Measurements from ENCODE around the gene SLC35A2.

The SLC35A2 gene

GRCh38 chrX:48927736-48928382 lies 16.4 kb upstream of the SLC35A2 start:
- no peak for DNase-seq (ENCODE audit: low read depth in 2 of 2)

GRCh38 chrX:48927123-48927522 lies 15.7 kb upstream of the SLC35A2 start:
- no peak for DNase-seq (ENCODE audit: low read depth in 2 of 2)

GRCh38 chrX:48924270-48924669 lies 12.8 kb upstream of the SLC35A2 start:
- DNase-seq (ENCODE audit: low read depth in 2 of 2), result no peak

- DNase-seq (ENCODE audit: low read depth in 2 of 2), result no peak
These were observed 12.3 kb upstream of the SLC35A2 start for GRCh38 chrX:48923771-48924170.

- DNase-seq (ENCODE audit: low read depth in 2 of 2), result no peak
These were observed 9.3 kb upstream of the SLC35A2 start for GRCh38 chrX:48920718-48921104.

GRCh38 chrX:48919947-48920717 lies 8.7 kb upstream of the SLC35A2 start:
- no peak for DNase-seq (ENCODE audit: low read depth in 2 of 2)

GRCh38 chrX:48919360-48919841 lies 8.0 kb upstream of the SLC35A2 start:
- no peak for DNase-seq (ENCODE audit: low read depth in 2 of 2)

GRCh38 chrX:48918643-48919340 lies 7.3 kb upstream of the SLC35A2 start, which contains the start of gene PIM2:
Gene PIM2 (minus strand): TSS chrX:48919024. CDS start chrX:48918834, 190 bp downstream.
- peak; percentile 77 to 87 for DNase-seq (ENCODE audit: low read depth in 2 of 2)

- no peak for DNase-seq (ENCODE audit: low read depth in 2 of 2)
These were observed 6.8 kb upstream of the SLC35A2 start for GRCh38 chrX:48918301-48918642.

GRCh38 chrX:48917139-48918001 lies 5.9 kb upstream of the SLC35A2 start:
- DNase-seq (ENCODE audit: low read depth in 2 of 2), result peak; percentile 68 to 75

GRCh38 chrX:48914593-48915493 lies 3.4 kb upstream of the SLC35A2 start:
- DNase-seq (ENCODE audit: low read depth in 2 of 2), result no peak

- DNase-seq (ENCODE audit: low read depth in 2 of 2), result no peak
These were observed 2.3 kb upstream of the SLC35A2 start for GRCh38 chrX:48913605-48914366.

GRCh38 chrX:48910926-48911411 lies 477 bp downstream of the SLC35A2 start:
- no peak for DNase-seq (ENCODE audit: low read depth in 2 of 2)

GRCh38 chrX:48909703-48910294 lies 1.6 kb downstream of the SLC35A2 start:
- DNase-seq (ENCODE audit: low read depth in 2 of 2), result no peak

- DNase-seq (ENCODE audit: low read depth in 2 of 2), result no peak
These were observed 2.8 kb downstream of the SLC35A2 start for GRCh38 chrX:48908600-48908999.

- DNase-seq (ENCODE audit: low read depth in 2 of 2), result no peak
These were observed 6.2 kb downstream of the SLC35A2 start for GRCh38 chrX:48905090-48905790.

GRCh38 chrX:48904626-48905025 lies 6.8 kb downstream of the SLC35A2 start:
- DNase-seq (ENCODE audit: low read depth in 2 of 2), result no peak

- DNase-seq (ENCODE audit: low read depth in 2 of 2), result no peak
These were observed 7.3 kb downstream of the SLC35A2 start for GRCh38 chrX:48904180-48904579.

GRCh38 chrX:48903290-48903689 lies 8.2 kb downstream of the SLC35A2 start:
- no peak for DNase-seq (ENCODE audit: low read depth in 2 of 2)

All from stimulated activated CD8-positive, alpha-beta memory T cell treated with anti-CD3 and anti-CD28 coated beads, Interleukin-15, amount 100 ng/mL, for 4 hours (primary cell).